ENCODE data around the gene CYP17A1. TPM values are rescaled to one million over a fixed set of nuclear protein-coding genes. Genes with fewer than 3 reads are reported as not detected.

Gene CYP17A1
- polyA plus RNA-seq, 1 donor from 2014 or later: not detected

DNA sequence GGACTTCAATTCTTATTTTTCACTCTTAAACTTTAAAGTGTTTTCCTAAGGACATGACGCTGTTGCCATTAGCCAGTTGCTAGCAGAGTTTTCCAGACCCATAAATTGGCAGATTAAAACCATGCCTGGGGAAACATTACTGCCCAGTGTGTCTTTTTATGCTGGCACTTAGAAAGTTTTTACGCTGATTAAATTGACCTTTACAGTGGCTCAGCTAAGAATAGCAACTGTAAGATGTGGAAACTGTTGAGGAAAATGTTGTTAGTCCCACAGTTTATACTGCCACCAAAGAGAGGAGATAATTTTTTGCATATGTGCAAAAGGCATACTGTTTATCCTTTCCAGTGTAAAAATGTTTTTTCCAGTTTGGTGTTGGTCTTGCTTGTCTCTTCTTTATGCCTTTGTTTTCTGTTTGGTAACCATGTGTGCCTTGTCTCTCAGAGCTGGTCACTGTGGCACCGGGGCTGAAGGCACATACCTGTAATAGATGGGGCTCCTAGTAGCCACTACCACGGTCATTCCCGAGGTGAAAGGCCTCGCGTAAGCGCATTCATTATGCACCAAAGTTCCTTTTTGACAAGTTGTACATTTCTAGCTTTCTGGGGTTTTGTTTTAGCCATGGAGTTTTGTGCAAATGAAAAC is 45.3 kb downstream of the CYP17A1 start:
- no peaks in the 10 kb centered on the region for H3F3A ChIP-seq (ENCODE audit: insufficient read depth, low read length, poor library complexity, severe bottlenecking)
- no peak overlapping the region for H2AFZ ChIP-seq (ENCODE audit: low read depth, low read length)
- H3K36me3 ChIP-seq (ENCODE audit: insufficient read depth, low read length): no peaks in the 10 kb centered on the region
- H3K4me3 ChIP-seq (ENCODE audit: low read length): no peak overlapping the region
- no peaks in the 10 kb centered on the region for H3K79me2 ChIP-seq (replicated peaks; ENCODE audit: insufficient read depth, low read length)
- H3K9me3 ChIP-seq (ENCODE audit: low read length): no peaks in the 10 kb centered on the region
- H4K20me1 ChIP-seq (ENCODE audit: insufficient read depth): no peaks in the 10 kb centered on the region
- no peak for TF ChIP-seq EP300 (conservative IDR thresholded peaks at IDR 0.05; ENCODE audit: poor library complexity, severe bottlenecking)
- no peak for TF ChIP-seq SMC3 (conservative IDR thresholded peaks at IDR 0.05; ENCODE audit: poor library complexity)
- TF ChIP-seq TAF1 (IDR thresholded peaks at IDR 0.05; ENCODE audit: low read depth): no peak
- TF ChIP-seq, protein P1, sequence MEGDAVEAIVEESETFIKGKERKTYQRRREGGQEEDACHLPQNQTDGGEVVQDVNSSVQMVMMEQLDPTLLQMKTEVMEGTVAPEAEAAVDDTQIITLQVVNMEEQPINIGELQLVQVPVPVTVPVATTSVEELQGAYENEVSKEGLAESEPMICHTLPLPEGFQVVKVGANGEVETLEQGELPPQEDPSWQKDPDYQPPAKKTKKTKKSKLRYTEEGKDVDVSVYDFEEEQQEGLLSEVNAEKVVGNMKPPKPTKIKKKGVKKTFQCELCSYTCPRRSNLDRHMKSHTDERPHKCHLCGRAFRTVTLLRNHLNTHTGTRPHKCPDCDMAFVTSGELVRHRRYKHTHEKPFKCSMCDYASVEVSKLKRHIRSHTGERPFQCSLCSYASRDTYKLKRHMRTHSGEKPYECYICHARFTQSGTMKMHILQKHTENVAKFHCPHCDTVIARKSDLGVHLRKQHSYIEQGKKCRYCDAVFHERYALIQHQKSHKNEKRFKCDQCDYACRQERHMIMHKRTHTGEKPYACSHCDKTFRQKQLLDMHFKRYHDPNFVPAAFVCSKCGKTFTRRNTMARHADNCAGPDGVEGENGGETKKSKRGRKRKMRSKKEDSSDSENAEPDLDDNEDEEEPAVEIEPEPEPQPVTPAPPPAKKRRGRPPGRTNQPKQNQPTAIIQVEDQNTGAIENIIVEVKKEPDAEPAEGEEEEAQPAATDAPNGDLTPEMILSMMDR (IDR thresholded peaks at IDR 0.05; ENCODE audit: poor library complexity, severe bottlenecking): no peak
- no peak for TF ChIP-seq EZH2 (IDR thresholded peaks at IDR 0.05; ENCODE audit: borderline replicate concordance, insufficient read depth, low read length, poor library complexity, severe bottlenecking)
- TF ChIP-seq, protein P2, sequence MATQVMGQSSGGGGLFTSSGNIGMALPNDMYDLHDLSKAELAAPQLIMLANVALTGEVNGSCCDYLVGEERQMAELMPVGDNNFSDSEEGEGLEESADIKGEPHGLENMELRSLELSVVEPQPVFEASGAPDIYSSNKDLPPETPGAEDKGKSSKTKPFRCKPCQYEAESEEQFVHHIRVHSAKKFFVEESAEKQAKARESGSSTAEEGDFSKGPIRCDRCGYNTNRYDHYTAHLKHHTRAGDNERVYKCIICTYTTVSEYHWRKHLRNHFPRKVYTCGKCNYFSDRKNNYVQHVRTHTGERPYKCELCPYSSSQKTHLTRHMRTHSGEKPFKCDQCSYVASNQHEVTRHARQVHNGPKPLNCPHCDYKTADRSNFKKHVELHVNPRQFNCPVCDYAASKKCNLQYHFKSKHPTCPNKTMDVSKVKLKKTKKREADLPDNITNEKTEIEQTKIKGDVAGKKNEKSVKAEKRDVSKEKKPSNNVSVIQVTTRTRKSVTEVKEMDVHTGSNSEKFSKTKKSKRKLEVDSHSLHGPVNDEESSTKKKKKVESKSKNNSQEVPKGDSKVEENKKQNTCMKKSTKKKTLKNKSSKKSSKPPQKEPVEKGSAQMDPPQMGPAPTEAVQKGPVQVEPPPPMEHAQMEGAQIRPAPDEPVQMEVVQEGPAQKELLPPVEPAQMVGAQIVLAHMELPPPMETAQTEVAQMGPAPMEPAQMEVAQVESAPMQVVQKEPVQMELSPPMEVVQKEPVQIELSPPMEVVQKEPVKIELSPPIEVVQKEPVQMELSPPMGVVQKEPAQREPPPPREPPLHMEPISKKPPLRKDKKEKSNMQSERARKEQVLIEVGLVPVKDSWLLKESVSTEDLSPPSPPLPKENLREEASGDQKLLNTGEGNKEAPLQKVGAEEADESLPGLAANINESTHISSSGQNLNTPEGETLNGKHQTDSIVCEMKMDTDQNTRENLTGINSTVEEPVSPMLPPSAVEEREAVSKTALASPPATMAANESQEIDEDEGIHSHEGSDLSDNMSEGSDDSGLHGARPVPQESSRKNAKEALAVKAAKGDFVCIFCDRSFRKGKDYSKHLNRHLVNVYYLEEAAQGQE (IDR thresholded peaks at IDR 0.05; ENCODE audit: borderline replicate concordance): no peak
- no peak for TF ChIP-seq MXI1 (conservative IDR thresholded peaks at IDR 0.05; ENCODE audit: poor library complexity, severe bottlenecking)
- TF ChIP-seq POLR2AphosphoS5 (IDR thresholded peaks at IDR 0.05): no peak
- no peak for TF ChIP-seq RAD21 (conservative IDR thresholded peaks at IDR 0.05)
- H3K4me2 ChIP-seq (ENCODE audit: low read length): no peak overlapping the region
- no peak overlapping the region for H3K9ac ChIP-seq (ENCODE audit: low read length)
- no peak overlapping the region for H3K27ac ChIP-seq (ENCODE audit: low read length)
- no peaks in the 10 kb centered on the region for H3K9me2 ChIP-seq (ENCODE audit: insufficient read depth, low read length)
- H3K27me3 ChIP-seq (ENCODE audit: insufficient read depth, low read depth, low read length): no peaks in the 10 kb centered on the region

DNA sequence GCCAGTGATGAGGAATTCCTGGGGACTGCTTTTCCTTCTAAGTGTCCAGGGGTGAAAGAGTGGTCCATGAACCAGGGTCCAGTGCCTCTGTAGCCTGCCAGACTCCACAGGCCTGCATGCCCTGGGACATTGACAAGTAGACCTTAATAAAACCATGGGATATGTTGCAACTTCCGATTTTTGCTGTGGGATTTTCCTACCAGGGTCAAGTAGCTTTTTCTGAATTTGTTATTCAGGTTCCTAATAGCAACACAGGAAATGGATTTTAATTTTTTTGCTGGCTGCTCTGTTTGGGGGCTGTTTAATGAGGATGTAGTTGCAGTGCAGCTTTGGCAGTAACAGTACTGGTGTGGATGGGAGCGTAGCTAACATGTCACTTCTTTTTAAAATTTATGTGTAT is 51.4 kb downstream of the CYP17A1 start:
- Histone ChIP-seq H2AFZ (ENCODE audit: low read depth, low read length) (no peak overlapping the region), H3K79me2 (replicated peaks; ENCODE audit: insufficient read depth, low read length) (peaks cover 7% of the 10 kb centered on the region), H3K36me3 (ENCODE audit: insufficient read depth, low read length) (no peaks in the 10 kb centered on the region), H3K9ac (ENCODE audit: low read length) (no peak overlapping the region), H3K9me2 (ENCODE audit: insufficient read depth, low read length) (no peaks in the 10 kb centered on the region), H3F3A (ENCODE audit: insufficient read depth, low read length, poor library complexity, severe bottlenecking) (no peaks in the 10 kb centered on the region), H3K9me3 (ENCODE audit: low read length) (no peaks in the 10 kb centered on the region), H3K4me2 (ENCODE audit: low read length) (no peak overlapping the region), H4K20me1 (ENCODE audit: insufficient read depth) (no peaks in the 10 kb centered on the region), H3K27me3 (ENCODE audit: insufficient read depth, low read depth, low read length) (no peaks in the 10 kb centered on the region), H3K27ac (ENCODE audit: low read length) (no peak overlapping the region), H3K4me3 (ENCODE audit: low read length) (no peak overlapping the region)
- TF ChIP-seq EP300 (conservative IDR thresholded peaks at IDR 0.05; ENCODE audit: poor library complexity, severe bottlenecking) (no peak), MXI1 (conservative IDR thresholded peaks at IDR 0.05; ENCODE audit: poor library complexity, severe bottlenecking) (no peak), POLR2AphosphoS5 (IDR thresholded peaks at IDR 0.05) (no peak), RAD21 (conservative IDR thresholded peaks at IDR 0.05) (no peak), SMC3 (conservative IDR thresholded peaks at IDR 0.05; ENCODE audit: poor library complexity) (no peak), TAF1 (IDR thresholded peaks at IDR 0.05; ENCODE audit: low read depth) (no peak), EZH2 (IDR thresholded peaks at IDR 0.05; ENCODE audit: borderline replicate concordance, insufficient read depth, low read length, poor library complexity, severe bottlenecking) (no peak)
- TF ChIP-seq, protein P1 (IDR thresholded peaks at IDR 0.05; ENCODE audit: poor library complexity, severe bottlenecking): no peak
- TF ChIP-seq, protein P2 (IDR thresholded peaks at IDR 0.05; ENCODE audit: borderline replicate concordance): no peak

Measured in neural cell (in vitro differentiated cells).